GM12878 (cell line): ENCODE measurements around the gene CAMTA1. TPM values are rescaled to one million over a fixed set of nuclear protein-coding genes. Genes with fewer than 3 reads are reported as not detected.

Source experiments
- ATAC-seq: fragments of 200-7000 bp; cut with Tn5 transposase; 3 replicates; pipeline ENCODE4 v1.9.1; 2020; ENCODE audit warnings: mild to moderate bottlenecking, moderate library complexity
- BruUV-seq: library from RNA; stranded (reverse); fragments of 400-500 nt; replicated peaks from 2 replicates; lab custom pipeline; 2021; lab: Mats Ljungman, UMichigan
- CTCF ChIA-PET: fragments of 300-600 bp; sonication (Branson Sonifier 250); formaldehyde crosslinking; extraction: SDS; loops from one replicate; lab custom pipeline; 2021; ENCODE audit warnings: inconsistent platforms; lab: Yijun Ruan, JAX
- POLR2A ChIA-PET: fragments of 350-600 bp; formaldehyde crosslinking; extraction: SDS; loops from one replicate; lab custom pipeline; 2021; ENCODE audit warnings: inconsistent platforms; lab: Charles Lee
- RAD21 ChIA-PET: fragments of 300-600 bp; sonication (Branson Sonifier 250); formaldehyde crosslinking; loops from one replicate; lab custom pipeline; 2023; ENCODE audit warnings: antibody characterized with exemption; ENCODE audit not compliant: unreplicated experiment; lab: Charles Lee
- SMC1A ChIA-PET: fragments of 300-600 bp; sonication (Branson Sonifier 250); formaldehyde crosslinking; loops from one replicate; lab custom pipeline; 2023; ENCODE audit not compliant: unreplicated experiment, uncharacterized antibody; lab: Charles Lee
- DNase-seq: peaks from one replicate; pipeline ENCODE4 v3.0.0-alpha.2; 2011; ENCODE audit warnings: low read depth, low spot score
- FAIRE-seq: peaks from 3 replicates; lab custom pipeline; 2011; peaks lifted over from hg19 to GRCh38; lab: Jason Lieb, UNC
- H2AFZ ChIP-seq: 2 replicates; pipeline ENCODE4 v1.6.0; 2011; ENCODE audit warnings: low read depth, low read length, control low read depth; ENCODE audit not compliant: control insufficient read depth
- H3K27ac ChIP-seq: 2 replicates; pipeline ENCODE4 v1.5.1; 2011; ENCODE audit warnings: control low read depth; ENCODE audit not compliant: control insufficient read depth, insufficient read depth
- H3K27me3 ChIP-seq, 2 experiments: replicated peaks in 1 of 2; 2 replicates each; pipeline versions ENCODE4 v1.6.0 to v1.6.1; 2011; ENCODE audit warnings: low read length in 1 of 2; ENCODE audit not compliant: control insufficient read depth in 2 of 2, insufficient read depth in 2 of 2
- H3K36me3 ChIP-seq, 2 experiments: 2 replicates each; pipeline ENCODE4 v1.5.1; 2011; ENCODE audit warnings: low read length in 1 of 2; ENCODE audit not compliant: control insufficient read depth in 2 of 2, insufficient read depth in 2 of 2
- H3K4me1 ChIP-seq: 2 replicates; pipeline ENCODE4 v1.6.1; 2011; ENCODE audit warnings: mild to moderate bottlenecking, low read length, moderate library complexity, mixed read lengths; ENCODE audit not compliant: control insufficient read depth, insufficient read depth
- H3K4me2 ChIP-seq: 2 replicates; pipeline ENCODE4 v1.6.0; 2011; ENCODE audit warnings: control low read depth; ENCODE audit not compliant: control insufficient read depth, insufficient read depth
- H3K4me3 ChIP-seq: fragments of 200-600 bp; sonication (generic); 2 replicates; pipeline ENCODE4 v1.5.1; 2016
- H3K79me2 ChIP-seq: 2 replicates; pipeline ENCODE4 v1.6.0; 2011; ENCODE audit warnings: low read length; ENCODE audit not compliant: control insufficient read depth, insufficient read depth
- H3K9ac ChIP-seq: 2 replicates; pipeline ENCODE4 v1.8.0; 2011; ENCODE audit warnings: low read length, control low read depth, mixed read lengths; ENCODE audit not compliant: control insufficient read depth, insufficient read depth
- H3K9me3 ChIP-seq: replicated peaks from 3 replicates; pipeline ENCODE4 v1.5.1; 2011; ENCODE audit warnings: mild to moderate bottlenecking, low read length; ENCODE audit not compliant: control insufficient read depth, insufficient read depth
- H4K20me1 ChIP-seq: 2 replicates; pipeline ENCODE4 v1.6.0; 2011; ENCODE audit not compliant: control insufficient read depth, insufficient read depth
- CHD1 ChIP-seq: IDR thresholded peaks from 2 replicates; pipeline ENCODE4 v1.6.1; 2012; ENCODE audit warnings: low read depth, low read length, improper control_type of control experiment
- CHD2 ChIP-seq: IDR thresholded peaks from 2 replicates; pipeline ENCODE4 v1.6.1; 2011; ENCODE audit warnings: low read depth, low read length, improper control_type of control experiment, borderline replicate concordance
- ELK1 ChIP-seq: IDR thresholded peaks from 2 replicates; pipeline ENCODE4 v1.6.1; 2012; ENCODE audit warnings: low read depth, low read length, improper control_type of control experiment
- GATAD2B ChIP-seq: fragments of 450-650 bp; conservative IDR thresholded peaks from 2 replicates; pipeline ENCODE4 v1.6.1; 2017; ENCODE audit warnings: low read depth, mild to moderate bottlenecking, moderate library complexity
- IRF3 ChIP-seq: fragments of 450-650 bp; IDR thresholded peaks from 2 replicates; pipeline ENCODE4 v1.6.1; 2014; ENCODE audit warnings: mild to moderate bottlenecking
- PKNOX1 ChIP-seq: fragments of 450-650 bp; IDR thresholded peaks from 2 replicates; pipeline ENCODE4 v1.6.1; 2016; ENCODE audit warnings: mild to moderate bottlenecking
- RB1 ChIP-seq: fragments of 450-650 bp; formaldehyde crosslinking; IDR thresholded peaks from 2 replicates; pipeline ENCODE4 v1.6.1; 2017; ENCODE audit warnings: mild to moderate bottlenecking, borderline replicate concordance
- REST ChIP-seq: IDR thresholded peaks from 2 replicates; pipeline ENCODE4 v1.6.1; 2012; ENCODE audit warnings: mild to moderate bottlenecking, low read depth, low read length
- SKIL ChIP-seq: fragments of 450-650 bp; IDR thresholded peaks from 2 replicates; pipeline ENCODE4 v1.6.1; 2017; ENCODE audit warnings: mild to moderate bottlenecking, low read depth, inconsistent platforms; ENCODE audit not compliant: poor library complexity, severe bottlenecking
- SMARCA5 ChIP-seq: fragments of 450-650 bp; IDR thresholded peaks from 2 replicates; pipeline ENCODE4 v1.6.1; 2017; ENCODE audit warnings: mild to moderate bottlenecking
- TAF1 ChIP-seq: IDR thresholded peaks from 2 replicates; pipeline ENCODE4 v1.6.1; 2011; ENCODE audit warnings: mild to moderate bottlenecking, low read depth, low read length, borderline replicate concordance
- ZNF24 ChIP-seq: fragments of 450-650 bp; IDR thresholded peaks from 2 replicates; pipeline ENCODE4 v1.6.1; 2017; ENCODE audit warnings: antibody characterized with exemption, mild to moderate bottlenecking
- WGBS: methylation state at CpG from one replicate; pipeline ENCODE4 v1.1.6; 2016; ENCODE audit warnings: low lambda C conversion rate; ENCODE audit not compliant: insufficient replicate concordance, insufficient coverage; ENCODE audit errors: missing lambda C conversion rate; 5-methylcytosine and 5-hydroxymethylcytosine counted together
- in situ Hi-C: fragments of 300-500 bp; cut with MboI; formaldehyde crosslinking; loops from 9 replicates; pipeline ENCODE4 v1.14.3; 2018; ENCODE audit warnings: mixed read lengths
- intact Hi-C: fragments of 100-400 bp; cut with micrococcal nuclease; formaldehyde crosslinking; loops from one replicate; pipeline ENCODE4 v1.14.2; 2022; ENCODE audit not compliant: unreplicated experiment
- polyA plus RNA-seq, 11 experiments: library from polyadenylated mRNA; depleted of rRNA in 4 of 11; unstranded in 6 of 11; stranded (reverse) in 5 of 11; fragments of >200 nt; fragmentation: Nextera tagmentation in 4 of 11; fragmentation: Illumina TruSeq in 1 of 11; extraction: Ambion mirVana in 4 of 11; extraction: Trizol in 1 of 11; gene quantifications; 1 replicate in 1 of 11; 2 replicates in 10 of 11; pipeline versions ENCODE4 v1.2.1 to v1.2.3, GENCODE V29; 2011 to 2016; ENCODE audit warnings: inconsistent platforms in 2 of 11, missing spikeins in 2 of 11, low read depth in 1 of 11
- total RNA-seq, 4 experiments: library from RNA; depleted of rRNA in 3 of 4; stranded (reverse); fragments of >200 nt in 3 of 4; fragmentation: Illumina TruSeq in 1 of 4; extraction: Trizol in 1 of 4; gene quantifications; 2 replicates each; pipeline versions ENCODE4 v1.2.1 to v1.2.3, GENCODE V29; 2013 to 2021

The CAMTA1 gene
- total and polyA plus RNA-seq, 10 of the 15 experiments (the other 5 are each of a cell fraction or from before 2014, with no cell fraction given): 37.7 to 148 (median 76.4) TPM

- ChIA-PET POLR2A (no interaction called here), CTCF (no interaction called here), RAD21 (no interaction called here), SMC1A (no interaction called here)
- Histone ChIP-seq H4K20me1 (no peaks in the 10 kb centered on the region), H3K79me2 (no peaks in the 10 kb centered on the region), H3K4me2 (no peak overlapping the region), H3K27ac (no peak overlapping the region), H3K4me3 (no peak overlapping the region), H3K4me1 (no peaks in the 10 kb centered on the region), H3K9me3 (no peaks in the 10 kb centered on the region; the same call in 2 of the 3 replicates), H3K27me3 (no peaks in the 10 kb centered on the region; a peak in 2 of 4 replicates), H2AFZ (no peak overlapping the region), H3K9ac (no peak overlapping the region), H3K36me3 (no peaks in the 10 kb centered on the region)
- no TSS peak for BruUV-seq
- intact Hi-C loops: no loop called here
- no peak for FAIRE-seq
- in situ Hi-C loops: no loop called here
- WGBS: 28% methylated on average over 25 of the region's 25 CpGs
- DNase-seq: no peak
- no peak for ATAC-seq
- TF ChIP-seq CHD2 (no peak), SMARCA5 (no peak), GATAD2B (no peak), ZNF24 (no peak), SKIL (no peak), REST (no peak), PKNOX1 (no peak), IRF3 (no peak), CHD1 (no peak), ELK1 (no peak), TAF1 (no peak), RB1 (no peak)
Measured at GRCh38 chr1:7049913-7050625, 264.8 kb downstream of the CAMTA1 start.
